H1 (cell line): Measurements from ENCODE around the gene YARS1. TPM values are rescaled to one million over a fixed set of nuclear protein-coding genes. Genes with fewer than 3 reads are reported as not detected.

Source experiments
- CTCF ChIA-PET: fragments of 300-600 bp; sonication (Branson Sonifier 250); formaldehyde crosslinking; loops from one replicate; lab custom pipeline; 2021; ENCODE audit not compliant: partially characterized antibody; lab: Charles Lee
- POLR2A ChIA-PET: fragments of 300-600 bp; sonication (Branson Sonifier 250); formaldehyde crosslinking; loops from one replicate; lab custom pipeline; 2021; ENCODE audit warnings: inconsistent platforms; ENCODE audit not compliant: partially characterized antibody; lab: Charles Lee
- DNase-seq, 2 experiments: peaks; one replicate each; pipeline versions ENCODE4 v3.0.0 to v3.0.0-alpha.2; 2010 to 2022; ENCODE audit warnings: low spot score in 2 of 2, low read depth in 1 of 2, mixed read lengths in 1 of 2
- FAIRE-seq: peaks from 2 replicates; lab custom pipeline; 2011; peaks lifted over from hg19 to GRCh38; lab: Jason Lieb, UNC
- H2AFZ ChIP-seq: 2 replicates; pipeline ENCODE4 v1.8.1; 2012; ENCODE audit warnings: low read length, inconsistent platforms
- H2AK5ac ChIP-seq: 2 replicates; pipeline ENCODE4 v1.6.1; 2013; ENCODE audit warnings: low read depth, low read length
- H2BK120ac ChIP-seq: replicated peaks from 2 replicates; pipeline ENCODE3; 2013; ENCODE audit warnings: low read depth, low read length, inconsistent platforms
- H2BK12ac ChIP-seq: 2 replicates; pipeline ENCODE4 v1.6.1; 2013; ENCODE audit warnings: low read depth, low read length
- H2BK15ac ChIP-seq: 2 replicates; pipeline ENCODE4 v1.6.1; 2013; ENCODE audit warnings: low read length
- H2BK20ac ChIP-seq: 2 replicates; pipeline ENCODE4 v1.6.1; 2013; ENCODE audit warnings: low read length
- H2BK5ac ChIP-seq: 2 replicates; pipeline ENCODE4 v1.6.1; 2013; ENCODE audit warnings: low read depth, low read length
- H3K14ac ChIP-seq: 2 replicates; pipeline ENCODE4 v1.6.1; 2013; ENCODE audit warnings: inconsistent platforms; ENCODE audit not compliant: insufficient read length
- H3K18ac ChIP-seq: 2 replicates; pipeline ENCODE4 v1.6.1; 2013; ENCODE audit warnings: low read length; ENCODE audit errors: extremely low read depth
- H3K23ac ChIP-seq: 2 replicates; pipeline ENCODE4 v1.6.1; 2013; ENCODE audit warnings: inconsistent platforms; ENCODE audit not compliant: insufficient read length
- H3K23me2 ChIP-seq: 2 replicates; pipeline ENCODE4 v1.6.1; 2013; ENCODE audit warnings: low read depth, low read length
- H3K27ac ChIP-seq: 2 replicates; pipeline ENCODE4 v1.6.1; 2011; ENCODE audit warnings: low read depth, low read length, inconsistent platforms
- H3K27me3 ChIP-seq, 4 experiments: replicated peaks in 1 of 4; 1 replicate in 1 of 4; 2 replicates in 3 of 4; pipeline versions ENCODE4 v1.6.1 to v1.8.1; 2011 to 2013; ENCODE audit warnings: low read length in 3 of 4, mild to moderate bottlenecking in 3 of 4, inconsistent platforms in 2 of 4, mixed read lengths in 2 of 4, moderate library complexity in 1 of 4; ENCODE audit not compliant: control insufficient read depth in 3 of 4, insufficient read depth in 3 of 4; ENCODE audit errors: extremely low read depth in 1 of 4
- H3K36me3 ChIP-seq, 4 experiments: 2 replicates each; pipeline versions ENCODE4 v1.6.1 to v1.8.1; 2011 to 2013; ENCODE audit warnings: mild to moderate bottlenecking in 4 of 4, low read length in 3 of 4, moderate library complexity in 2 of 4, control low read depth in 1 of 4, inconsistent platforms in 1 of 4; ENCODE audit not compliant: insufficient read depth in 4 of 4, control insufficient read depth in 2 of 4
- H3K4ac ChIP-seq: replicated peaks from 2 replicates; pipeline ENCODE3; 2013; ENCODE audit warnings: low read length, low read depth, mixed read lengths, inconsistent platforms; ENCODE audit not compliant: insufficient read length
- H3K4me1 ChIP-seq, 4 experiments: replicated peaks in 1 of 4; 1 replicate in 1 of 4; 2 replicates in 3 of 4; pipeline versions ENCODE4 v1.6.1 to v1.8.1; 2011 to 2013; ENCODE audit warnings: low read length in 3 of 4, inconsistent platforms in 2 of 4, mixed read lengths in 1 of 4; ENCODE audit not compliant: insufficient read depth in 4 of 4, control insufficient read depth in 3 of 4
- H3K4me2 ChIP-seq, 2 experiments: 2 replicates each; pipeline versions ENCODE4 v1.6.1 to v1.8.1; 2011 to 2013; ENCODE audit warnings: low read depth in 2 of 2, low read length in 2 of 2, control low read depth in 1 of 2, inconsistent platforms in 1 of 2, mild to moderate bottlenecking in 1 of 2; ENCODE audit not compliant: insufficient read depth in 1 of 2
- H3K4me3 ChIP-seq, 4 experiments: fragments of 200-600, 300-600 bp in 1 of 4; sonication (generic), shearing (Covaris generic), sonication (Bioruptor Twin) in 1 of 4; 2 replicates each; pipeline versions ENCODE4 v1.5.1 to v1.8.1; 2011 to 2016; ENCODE audit warnings: low read length in 4 of 4, low read depth in 3 of 4, control low read depth in 2 of 4, inconsistent platforms in 2 of 4, mild to moderate bottlenecking in 2 of 4, mixed read lengths in 1 of 4, moderate library complexity in 1 of 4; ENCODE audit not compliant: insufficient read depth in 2 of 4; ENCODE audit errors: extremely low read depth in 1 of 4
- H3K56ac ChIP-seq: replicated peaks from 2 replicates; pipeline ENCODE3; 2013; ENCODE audit warnings: low read depth, mild to moderate bottlenecking, mixed read lengths, low read length, inconsistent platforms; ENCODE audit not compliant: insufficient read length
- H3K79me1 ChIP-seq: 2 replicates; pipeline ENCODE4 v1.6.1; 2013; ENCODE audit warnings: low read depth, low read length, control low read depth
- H3K79me2 ChIP-seq, 2 experiments: 2 replicates each; pipeline versions ENCODE4 v1.6.1 to v1.8.1; 2012 to 2013; ENCODE audit warnings: low read length in 2 of 2, mild to moderate bottlenecking in 2 of 2, inconsistent platforms in 1 of 2; ENCODE audit not compliant: insufficient read depth in 2 of 2, control insufficient read depth in 1 of 2
- H3K9ac ChIP-seq, 4 experiments: replicated peaks in 1 of 4; 1 replicate in 1 of 4; 2 replicates in 3 of 4; pipeline versions ENCODE4 v1.6.1 to v1.8.1; 2011 to 2013; ENCODE audit warnings: low read depth in 3 of 4, low read length in 3 of 4, control low read depth in 2 of 4, mild to moderate bottlenecking in 2 of 4, moderate library complexity in 2 of 4, inconsistent platforms in 1 of 4; ENCODE audit errors: extremely low read depth in 1 of 4
- H3K9me3 ChIP-seq, 2 experiments: 2 replicates each; pipeline versions ENCODE4 v1.6.1 to v1.8.1; 2012 to 2013; ENCODE audit warnings: mild to moderate bottlenecking in 2 of 2, moderate library complexity in 2 of 2, control low read depth in 1 of 2, inconsistent platforms in 1 of 2, low read depth in 1 of 2, low read length in 1 of 2, mixed read lengths in 1 of 2; ENCODE audit not compliant: insufficient read depth in 2 of 2
- H4K20me1 ChIP-seq, 2 experiments: replicated peaks in 1 of 2; 2 replicates each; pipeline versions ENCODE3 to v1.8.1; 2011 to 2013; ENCODE audit warnings: inconsistent platforms in 2 of 2, low read length in 2 of 2, mild to moderate bottlenecking in 1 of 2; ENCODE audit not compliant: insufficient read depth in 2 of 2, control insufficient read depth in 1 of 2
- H4K5ac ChIP-seq: 2 replicates; pipeline ENCODE4 v1.6.1; 2013; ENCODE audit warnings: low read length, low read depth, mixed read lengths, inconsistent platforms; ENCODE audit not compliant: insufficient read length
- H4K8ac ChIP-seq: 2 replicates; pipeline ENCODE4 v1.8.0; 2013; ENCODE audit warnings: mild to moderate bottlenecking, moderate library complexity, low read length, inconsistent platforms; ENCODE audit not compliant: insufficient read depth; ENCODE audit errors: extremely low read depth
- H4K91ac ChIP-seq: replicated peaks from 2 replicates; pipeline ENCODE3; 2013; ENCODE audit warnings: low read length, mixed read lengths, inconsistent platforms; ENCODE audit not compliant: insufficient read length
- ATF2 ChIP-seq: IDR thresholded peaks from 2 replicates; pipeline ENCODE4 v1.6.1; 2012; ENCODE audit warnings: low read length, inconsistent platforms
- JUND ChIP-seq: IDR thresholded peaks from 2 replicates; pipeline ENCODE4 v1.6.1; 2011; ENCODE audit warnings: mild to moderate bottlenecking, improper control_type of control experiment, low read length
- KDM5A ChIP-seq: fragments of 200-600 bp; IDR thresholded peaks from 2 replicates; pipeline ENCODE4 v1.7.1; 2012; ENCODE audit warnings: mild to moderate bottlenecking, low read length, inconsistent platforms, mixed read lengths
- RAD21 ChIP-seq, 2 experiments: IDR thresholded peaks in 1 of 2; conservative IDR thresholded peaks in 1 of 2; 2 replicates each; pipeline ENCODE4 v1.6.1; 2011; ENCODE audit warnings: low read depth in 2 of 2, low read length in 2 of 2, improper control_type of control experiment in 1 of 2, inconsistent platforms in 1 of 2, mild to moderate bottlenecking in 1 of 2, moderate library complexity in 1 of 2
- YY1 ChIP-seq: IDR thresholded peaks from 2 replicates; pipeline ENCODE4 v1.6.1; 2011; ENCODE audit warnings: low read depth, mild to moderate bottlenecking, low read length
- WGBS, 2 experiments: shearing (Covaris generic) in 1 of 2; methylation state at CpG; one replicate each; pipeline versions ENCODE4 v1.1.6 to v1.1.7; 2013 to 2015; ENCODE audit warnings: low lambda C conversion rate in 2 of 2, mixed read lengths in 2 of 2, inconsistent platforms in 1 of 2, low coverage in 1 of 2, missing lambda C conversion rate in 1 of 2; ENCODE audit not compliant: insufficient replicate concordance in 2 of 2, insufficient coverage in 1 of 2, insufficient read length in 1 of 2; ENCODE audit errors: extremely low coverage in 1 of 2, missing lambda C conversion rate in 1 of 2; 5-methylcytosine and 5-hydroxymethylcytosine counted together
- polyA plus RNA-seq, 7 experiments: library from polyadenylated mRNA; depleted of rRNA in 3 of 7; stranded (reverse) in 5 of 7; unstranded in 2 of 7; fragments of >200 nt in 5 of 7; fragments of 200-250 nt in 2 of 7; gene quantifications; 1 replicate in 5 of 7; 2 replicates in 1 of 7; 4 replicates in 1 of 7; pipeline versions ENCODE4 v1.2.1 to v1.2.3, GENCODE V29; 2011 to 2013; ENCODE audit warnings: missing spikeins in 2 of 7, mixed read lengths in 2 of 7
- total RNA-seq: library from RNA; stranded (reverse); fragmentation: NEBNext Ultra II Directional; extraction: Animal tissue kit (Norgen Biotek cat#: 25700); gene quantifications from 2 replicates; pipeline ENCODE4 v1.2.1, GENCODE V29; 2021

The YARS1 gene
- total and polyA plus RNA-seq, 2 of the 8 experiments (the other 6 are each of a cell fraction or from before 2014, with no cell fraction given) = 47.1 to 226 TPM

GRCh38 chr1:32741059-32741412 is 76.1 kb downstream of the YARS1 start:
- Histone ChIP-seq H3K18ac (peak overlapping the region; percentile 78; the same call in 1 of the 2 replicates), H2AFZ (no peak overlapping the region), H3K9me3 (no peaks in the 10 kb centered on the region), H4K91ac (no peak overlapping the region)
- TF ChIP-seq YY1 (no peak), ATF2 (no peak), JUND (no peak), RAD21 (IDR thresholded peaks at IDR 0.05 in 1 of 2, conservative IDR thresholded peaks at IDR 0.05 in 1 of 2; ENCODE audit: low read depth in 2 of 2, low read length in 2 of 2) (no peak), KDM5A (no peak)
- TF ChIP-seq, all 59 proteins: peak for 0
- H3K79me1 ChIP-seq = peaks cover 5% of the 10 kb centered on the region; the same call in 1 of the 2 replicates
- peak overlapping the region; percentile 1 for H2BK120ac ChIP-seq
- no peaks in the 10 kb centered on the region for H3K79me2 ChIP-seq
- no peak overlapping the region for H4K5ac ChIP-seq
- H3K36me3 ChIP-seq = no peaks in the 10 kb centered on the region
- H3K27me3 ChIP-seq = peaks cover 0 to 12% (median 4%) of the 10 kb centered on the region in 4 experiments; a peak in 4 of 7 replicates
- peak overlapping the region; percentile 99; the same call in 1 of the 2 replicates for H2BK15ac ChIP-seq
- H4K8ac ChIP-seq = no peak overlapping the region
- H3K23ac ChIP-seq = no peak overlapping the region
- H3K4me3 ChIP-seq = peak overlapping the region; percentile 36 to 81 (median 62)
- WGBS, 2 experiments = 43% methylated on average over 10 of the region's 10 CpGs; no CpG with 5 or more reads in 1 of the 2 experiments
- no peak overlapping the region for H3K14ac ChIP-seq
- H2BK12ac ChIP-seq = peak overlapping the region; percentile 77; the same call in 1 of the 2 replicates
- no peak overlapping the region for H2BK5ac ChIP-seq
- peak overlapping the region; percentile 80 for H2AK5ac ChIP-seq
- no peaks in the 10 kb centered on the region; the same call in 1 of the 2 replicates for H3K23me2 ChIP-seq
- ChIA-PET CTCF (interaction anchor here (0.9 kb wide), 1 partner anchor 29 kb away, joined by 3 read pairs; no protein-coding TSS in a partner anchor), POLR2A (interaction anchor here (0.6 to 2.5 kb wide), 4 partner anchors 13 to 116 kb away, joined by 3 to 12 read pairs (median 4); no protein-coding TSS in a partner anchor)
- no peaks in the 10 kb centered on the region for H4K20me1 ChIP-seq
- FAIRE-seq (no peak), DNase-seq (no peak)
- 0 out of 7 replicates have a peak overlapping the region, but pooled peaks of 1 of the 4 experiments have one; percentile 8 for H3K9ac ChIP-seq
- peak overlapping the region; percentile 32 for H3K4ac ChIP-seq
- H3K4me2 ChIP-seq = peak overlapping the region; percentile 67 to 74
- no peak overlapping the region for H3K56ac ChIP-seq
- H2BK20ac ChIP-seq = peak overlapping the region; percentile 86
- H3K27ac ChIP-seq = no peak overlapping the region
- peaks cover 11 to 34% (median 31%) of the 10 kb centered on the region in 4 experiments for H3K4me1 ChIP-seq
